ENCODE measurements around the gene TRPT1. TPM values are rescaled to one million over a fixed set of nuclear protein-coding genes. Genes with fewer than 3 reads are reported as not detected.
A peak's percentile ranks its signal among the peaks of the same experiment; 100 is the strongest.

The TRPT1 gene
- total RNA-seq, 1 donor from 2014 or later, result 39.0 TPM

- Mint-ChIP-seq H3K36me3 (ENCODE audit: unreplicated experiment) (no peaks in the 10 kb centered on the region), H3K9me3 (ENCODE audit: unreplicated experiment) (peaks cover 2% of the 10 kb centered on the region), H3K27me3 (ENCODE audit: unreplicated experiment) (no peaks in the 10 kb centered on the region), H3K4me3 (ENCODE audit: unreplicated experiment) (no peak overlapping the region), H3K4me1 (ENCODE audit: low read depth, unreplicated experiment) (no peaks in the 10 kb centered on the region), H3K27ac (ENCODE audit: unreplicated experiment) (no peak overlapping the region)
- DNase-seq, result no peak
- no peak for TF ChIP-seq CTCF (IDR thresholded peaks at IDR 0.05; ENCODE audit: partially characterized antibody, unreplicated experiment)
Measured at GRCh38 chr11:64196626-64197025, 29.4 kb downstream of the TRPT1 start.

- Mint-ChIP-seq H3K27me3 (ENCODE audit: unreplicated experiment) (no peaks in the 10 kb centered on the region), H3K36me3 (ENCODE audit: unreplicated experiment) (no peaks in the 10 kb centered on the region), H3K4me1 (ENCODE audit: low read depth, unreplicated experiment) (peaks cover 4% of the 10 kb centered on the region), H3K4me3 (ENCODE audit: unreplicated experiment) (no peak overlapping the region), H3K27ac (ENCODE audit: unreplicated experiment) (no peak overlapping the region), H3K9me3 (ENCODE audit: unreplicated experiment) (no peaks in the 10 kb centered on the region)
- no peak for TF ChIP-seq CTCF (IDR thresholded peaks at IDR 0.05; ENCODE audit: partially characterized antibody, unreplicated experiment)
- no peak for DNase-seq
Measured at GRCh38 chr11:64192434-64192833, 33.6 kb downstream of the TRPT1 start.

- H3K4me3 Mint-ChIP-seq (ENCODE audit: unreplicated experiment), result no peak overlapping the region
- no peaks in the 10 kb centered on the region for H3K36me3 Mint-ChIP-seq (ENCODE audit: unreplicated experiment)
- peaks cover 14% of the 10 kb centered on the region for H3K4me1 Mint-ChIP-seq (ENCODE audit: low read depth, unreplicated experiment)
- H3K27me3 Mint-ChIP-seq (ENCODE audit: unreplicated experiment), result peaks cover 11% of the 10 kb centered on the region
- no peak for TF ChIP-seq CTCF (IDR thresholded peaks at IDR 0.05; ENCODE audit: partially characterized antibody, unreplicated experiment)
- DNase-seq, result no peak
- H3K27ac Mint-ChIP-seq (ENCODE audit: unreplicated experiment), result no peak overlapping the region
- H3K9me3 Mint-ChIP-seq (ENCODE audit: unreplicated experiment), result peaks cover 5% of the 10 kb centered on the region
Measured at GRCh38 chr11:64186492-64187165, 39.4 kb downstream of the TRPT1 start.

- DNase-seq, result peak; percentile 97
- no peak for TF ChIP-seq CTCF (IDR thresholded peaks at IDR 0.05; ENCODE audit: partially characterized antibody, unreplicated experiment)
- peaks cover 5% of the 10 kb centered on the region for H3K9me3 Mint-ChIP-seq (ENCODE audit: unreplicated experiment)
- peak within 1 kb of the TSS; percentile 100 for H3K27ac Mint-ChIP-seq (ENCODE audit: unreplicated experiment)
- peak within 1 kb of the TSS; percentile 97 for H3K4me3 Mint-ChIP-seq (ENCODE audit: unreplicated experiment)
- H3K36me3 Mint-ChIP-seq (ENCODE audit: unreplicated experiment), result no peaks in the 10 kb centered on the region
- peaks cover 11% of the 10 kb centered on the region for H3K27me3 Mint-ChIP-seq (ENCODE audit: unreplicated experiment)
- peaks cover 20% of the 10 kb centered on the region for H3K4me1 Mint-ChIP-seq (ENCODE audit: low read depth, unreplicated experiment)
Measured at GRCh38 chr11:64185693-64186491, 40.1 kb downstream of the TRPT1 start, which contains the start of gene STIP1. Gene STIP1, plus strand, starts transcription at chr11:64186171. Its CDS starts 91 bp downstream, at chr11:64186262.

Data from glutamatergic neuron (in vitro differentiated cells).